Measurements from ENCODE around the gene KDM4B. TPM values are rescaled to one million over a fixed set of nuclear protein-coding genes. Genes with fewer than 3 reads are reported as not detected.

The KDM4B gene
- total and polyA plus RNA-seq, 4 donors: 3.2 to 19.7 (median 12.9) TPM

DNA sequence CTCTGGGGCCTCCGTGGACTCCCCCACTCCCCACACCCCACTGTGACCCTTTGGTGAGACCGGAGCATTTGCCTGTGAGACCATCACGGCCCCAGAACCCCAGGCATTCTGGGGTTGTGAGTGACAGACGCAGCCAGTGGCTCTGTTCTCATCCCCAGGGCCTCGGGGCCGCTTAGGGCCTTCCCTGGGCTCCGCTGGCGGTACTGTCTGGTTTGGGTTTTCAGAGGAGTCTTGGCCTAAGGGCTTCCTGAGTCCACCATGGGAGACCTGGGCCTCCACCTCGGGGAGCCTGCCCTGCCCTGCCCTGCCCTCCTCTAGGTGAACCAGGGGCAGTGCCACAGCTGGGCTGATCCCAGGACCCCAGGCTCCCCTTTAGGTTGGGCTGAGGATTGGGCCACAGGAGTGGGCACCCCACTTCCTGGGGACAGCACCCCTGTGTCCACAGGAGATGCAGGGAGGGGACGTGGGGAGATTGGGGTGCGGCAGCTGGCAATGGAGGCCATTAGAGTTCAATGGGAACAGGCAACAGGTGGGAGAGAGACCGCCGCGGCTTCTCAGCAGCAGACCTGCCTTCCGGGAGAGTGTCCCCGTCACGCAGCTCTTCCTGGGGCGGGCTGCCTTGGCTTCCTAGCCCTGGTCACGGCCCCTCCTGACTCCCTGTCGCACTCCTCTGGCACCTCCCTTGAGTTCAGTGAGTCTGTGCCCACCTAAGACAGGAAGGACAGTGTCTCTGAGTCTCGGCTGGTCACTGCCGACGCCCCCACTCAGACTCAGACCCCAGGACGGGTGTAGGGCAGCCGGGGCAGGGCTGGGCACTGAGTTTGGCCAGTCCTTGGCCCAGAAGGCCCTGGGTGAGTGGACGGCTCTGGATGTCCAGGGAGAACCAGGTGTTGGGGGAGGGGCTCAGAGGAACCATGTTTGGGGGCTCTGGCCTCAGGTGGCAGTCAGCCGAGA lies 164.1 kb downstream of the KDM4B start:
- 96% methylated on average over 27 of the region's 27 CpGs for WGBS
- Histone ChIP-seq H3K27ac (ENCODE audit: low read depth in 1 of 2, low read length in 2 of 2) (no peak overlapping the region), H3K36me3 (ENCODE audit: control insufficient read depth in 4 of 4, insufficient read depth in 3 of 4, low read depth in 1 of 4, low read length in 3 of 4) (peaks cover 4 to 55% (median 15%) of the 10 kb centered on the region in 4 donors), H3K9ac (ENCODE audit: low read depth in 1 of 2, low read length in 2 of 2) (no peak overlapping the region), H3K9me3 (ENCODE audit: control insufficient read depth in 4 of 4, low read length in 3 of 4) (no peaks in the 10 kb centered on the region), H3K27me3 (ENCODE audit: control insufficient read depth in 4 of 4, insufficient read depth in 4 of 4, low read length in 3 of 4) (no peaks in the 10 kb centered on the region), H3K4me3 (ENCODE audit: low read depth in 1 of 3, low read length in 3 of 3) (no peak overlapping the region), H3K4me1 (ENCODE audit: control insufficient read depth in 4 of 4, insufficient read depth in 4 of 4, low read length in 3 of 4) (peaks cover 0 to 14% (median 0%) of the 10 kb centered on the region in 4 donors)
- TF ChIP-seq, protein P1, sequence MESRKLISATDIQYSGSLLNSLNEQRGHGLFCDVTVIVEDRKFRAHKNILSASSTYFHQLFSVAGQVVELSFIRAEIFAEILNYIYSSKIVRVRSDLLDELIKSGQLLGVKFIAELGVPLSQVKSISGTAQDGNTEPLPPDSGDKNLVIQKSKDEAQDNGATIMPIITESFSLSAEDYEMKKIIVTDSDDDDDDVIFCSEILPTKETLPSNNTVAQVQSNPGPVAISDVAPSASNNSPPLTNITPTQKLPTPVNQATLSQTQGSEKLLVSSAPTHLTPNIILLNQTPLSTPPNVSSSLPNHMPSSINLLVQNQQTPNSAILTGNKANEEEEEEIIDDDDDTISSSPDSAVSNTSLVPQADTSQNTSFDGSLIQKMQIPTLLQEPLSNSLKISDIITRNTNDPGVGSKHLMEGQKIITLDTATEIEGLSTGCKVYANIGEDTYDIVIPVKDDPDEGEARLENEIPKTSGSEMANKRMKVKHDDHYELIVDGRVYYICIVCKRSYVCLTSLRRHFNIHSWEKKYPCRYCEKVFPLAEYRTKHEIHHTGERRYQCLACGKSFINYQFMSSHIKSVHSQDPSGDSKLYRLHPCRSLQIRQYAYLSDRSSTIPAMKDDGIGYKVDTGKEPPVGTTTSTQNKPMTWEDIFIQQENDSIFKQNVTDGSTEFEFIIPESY (IDR thresholded peaks at IDR 0.05): no peak
- TF ChIP-seq HNF4A (conservative IDR thresholded peaks at IDR 0.05): no peak
- DNase-seq (ENCODE audit: low spot score): no peak

- peaks cover 0 to 9% (median 0%) of the 10 kb centered on the region in 4 donors for H3K4me1 ChIP-seq (ENCODE audit: control insufficient read depth in 4 of 4, insufficient read depth in 4 of 4, low read length in 3 of 4)
- no peak overlapping the region for H3K9ac ChIP-seq (ENCODE audit: low read depth in 1 of 2, low read length in 2 of 2)
- TF ChIP-seq TAF1 (conservative IDR thresholded peaks at IDR 0.05): no peak
- TF ChIP-seq FOXA2 (IDR thresholded peaks at IDR 0.05): no peak
- no peak for TF ChIP-seq ATF3 (IDR thresholded peaks at IDR 0.05)
- TF ChIP-seq HNF4G (IDR thresholded peaks at IDR 0.05): no peak
- H3K27ac ChIP-seq (ENCODE audit: low read depth in 1 of 2, low read length in 2 of 2): no peak overlapping the region
- no peaks in the 10 kb centered on the region for H3K27me3 ChIP-seq (ENCODE audit: control insufficient read depth in 4 of 4, insufficient read depth in 4 of 4, low read length in 3 of 4)
- DNase-seq (ENCODE audit: low spot score): no peak
- H3K9me3 ChIP-seq (ENCODE audit: control insufficient read depth in 4 of 4, low read length in 3 of 4): no peaks in the 10 kb centered on the region
- H3K36me3 ChIP-seq (ENCODE audit: control insufficient read depth in 4 of 4, insufficient read depth in 3 of 4, low read depth in 1 of 4, low read length in 3 of 4): peaks cover 11 to 65% (median 19%) of the 10 kb centered on the region in 4 donors
- no peak overlapping the region for H3K4me3 ChIP-seq (ENCODE audit: low read depth in 1 of 3, low read length in 3 of 3)
- 93% methylated on average over 30 of the region's 30 CpGs for WGBS
Measured at GRCh38 chr19:5133986-5134595, 165.2 kb downstream of the KDM4B start.

DNA sequence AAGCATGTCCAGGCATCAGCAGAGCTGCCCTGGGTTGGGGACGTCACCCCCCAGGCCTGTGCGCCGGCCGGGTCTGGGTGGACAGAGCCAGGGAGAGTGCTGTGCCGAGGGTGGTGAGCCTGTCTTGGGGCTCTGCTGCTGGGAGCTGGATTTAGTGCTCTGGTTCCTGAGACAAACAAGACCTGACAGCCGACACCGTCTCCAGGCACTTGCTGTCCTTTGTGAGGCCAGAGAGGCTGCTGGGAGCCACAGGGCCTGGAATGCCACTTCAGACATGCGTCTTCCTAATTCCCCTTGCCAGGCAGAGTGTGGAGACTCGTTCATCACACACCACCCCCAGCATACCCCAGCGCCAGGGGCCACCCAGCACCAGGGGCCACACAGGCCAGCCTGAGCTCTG lies 165.8 kb downstream of the KDM4B start:
- no peak overlapping the region for H3K9ac ChIP-seq (ENCODE audit: low read depth in 1 of 2, low read length in 2 of 2)
- 96% methylated on average over 10 of the region's 10 CpGs for WGBS
- peaks cover 17 to 71% (median 21%) of the 10 kb centered on the region in 4 donors for H3K36me3 ChIP-seq (ENCODE audit: control insufficient read depth in 4 of 4, insufficient read depth in 3 of 4, low read depth in 1 of 4, low read length in 3 of 4)
- TF ChIP-seq NR2F2 (IDR thresholded peaks at IDR 0.05) (no peak), RXRA (IDR thresholded peaks at IDR 0.05) (no peak), EGR1 (IDR thresholded peaks at IDR 0.05; ENCODE audit: low read depth in 2 of 2) (no peak), YY1 (IDR thresholded peaks at IDR 0.05) (no peak), TAF1 (conservative IDR thresholded peaks at IDR 0.05) (no peak), SP1 (IDR thresholded peaks at IDR 0.05) (no peak), REST (IDR thresholded peaks at IDR 0.05) (no peak)
- TF ChIP-seq, protein P2, sequence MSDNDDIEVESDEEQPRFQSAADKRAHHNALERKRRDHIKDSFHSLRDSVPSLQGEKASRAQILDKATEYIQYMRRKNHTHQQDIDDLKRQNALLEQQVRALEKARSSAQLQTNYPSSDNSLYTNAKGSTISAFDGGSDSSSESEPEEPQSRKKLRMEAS (IDR thresholded peaks at IDR 0.05): no peak
- peak overlapping the region in 1 of 2 donors; percentile 7 for H3K27ac ChIP-seq (ENCODE audit: low read depth in 1 of 2, low read length in 2 of 2)
- peaks cover 0 to 10% (median 0%) of the 10 kb centered on the region in 4 donors for H3K4me1 ChIP-seq (ENCODE audit: control insufficient read depth in 4 of 4, insufficient read depth in 4 of 4, low read length in 3 of 4)
- H3K27me3 ChIP-seq (ENCODE audit: control insufficient read depth in 4 of 4, insufficient read depth in 4 of 4, low read length in 3 of 4): no peaks in the 10 kb centered on the region
- no peak overlapping the region for H3K4me3 ChIP-seq (ENCODE audit: low read depth in 1 of 3, low read length in 3 of 3)
- no peak for DNase-seq (ENCODE audit: low spot score)
- H3K9me3 ChIP-seq (ENCODE audit: control insufficient read depth in 4 of 4, low read length in 3 of 4): no peaks in the 10 kb centered on the region
